CD4-positive, alpha-beta T cell treated with Interferon alpha-2 for 1 hour (primary cell): ENCODE measurements around the gene CENPV.
"Not testable (repeated sequence)": the region's sequence is repeated elsewhere in the genome, so short reads cannot be mapped to it uniquely, and the experiment has no call there.

Source experiments
- DNase-seq, 2 donors: peaks; one replicate each; pipeline ENCODE4 v3.0.0-alpha.2; 2020 to 2022

The CENPV gene

DNA sequence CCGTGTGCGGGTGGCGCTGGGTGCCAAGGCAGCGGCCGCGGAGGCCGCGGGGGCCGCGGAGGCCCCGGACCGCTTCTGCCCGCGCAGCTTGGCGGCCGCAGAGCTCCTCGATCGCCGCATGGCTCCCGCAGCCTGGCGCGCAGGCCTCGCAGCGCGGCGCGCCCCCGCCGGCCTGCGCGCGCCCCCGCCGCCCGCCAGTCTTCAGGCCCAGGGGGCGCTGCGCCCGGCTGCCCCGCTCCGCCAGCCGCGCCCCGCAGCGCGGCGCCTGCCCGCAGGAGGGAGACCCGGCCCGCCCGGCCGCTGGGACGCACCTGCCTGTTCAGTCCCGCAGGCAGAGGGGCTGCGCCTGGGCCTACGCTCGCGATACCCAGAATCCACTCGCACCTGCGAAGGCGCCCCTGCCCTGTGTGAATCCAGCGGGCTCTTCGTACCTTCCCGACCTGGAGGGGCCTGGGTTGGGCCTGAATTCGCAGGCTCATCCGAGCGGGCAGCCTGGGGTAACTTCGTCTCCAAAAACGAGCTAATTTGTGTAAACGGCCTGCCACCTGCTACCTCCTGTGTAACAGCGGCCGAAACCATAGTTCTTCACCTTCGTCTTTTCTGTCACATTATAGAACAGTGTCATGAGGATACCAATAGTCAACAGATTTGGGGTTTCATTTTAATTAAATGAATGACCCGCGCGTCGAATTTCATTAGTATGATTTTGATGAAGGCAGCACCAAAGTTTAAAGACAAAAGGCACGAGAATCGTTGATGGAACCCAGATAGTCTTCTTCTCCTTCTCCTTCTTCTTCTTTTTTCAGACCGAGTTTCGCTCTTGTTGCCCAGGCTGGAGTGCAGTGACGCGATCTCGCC is at the start of gene CENPV:
TSS of gene CENPV (minus strand) at position 153 of the 858 bp plus-strand sequence. CDS start at position 120, 33 bp downstream.
- peak; percentile 66 to 76 for DNase-seq

DNA sequence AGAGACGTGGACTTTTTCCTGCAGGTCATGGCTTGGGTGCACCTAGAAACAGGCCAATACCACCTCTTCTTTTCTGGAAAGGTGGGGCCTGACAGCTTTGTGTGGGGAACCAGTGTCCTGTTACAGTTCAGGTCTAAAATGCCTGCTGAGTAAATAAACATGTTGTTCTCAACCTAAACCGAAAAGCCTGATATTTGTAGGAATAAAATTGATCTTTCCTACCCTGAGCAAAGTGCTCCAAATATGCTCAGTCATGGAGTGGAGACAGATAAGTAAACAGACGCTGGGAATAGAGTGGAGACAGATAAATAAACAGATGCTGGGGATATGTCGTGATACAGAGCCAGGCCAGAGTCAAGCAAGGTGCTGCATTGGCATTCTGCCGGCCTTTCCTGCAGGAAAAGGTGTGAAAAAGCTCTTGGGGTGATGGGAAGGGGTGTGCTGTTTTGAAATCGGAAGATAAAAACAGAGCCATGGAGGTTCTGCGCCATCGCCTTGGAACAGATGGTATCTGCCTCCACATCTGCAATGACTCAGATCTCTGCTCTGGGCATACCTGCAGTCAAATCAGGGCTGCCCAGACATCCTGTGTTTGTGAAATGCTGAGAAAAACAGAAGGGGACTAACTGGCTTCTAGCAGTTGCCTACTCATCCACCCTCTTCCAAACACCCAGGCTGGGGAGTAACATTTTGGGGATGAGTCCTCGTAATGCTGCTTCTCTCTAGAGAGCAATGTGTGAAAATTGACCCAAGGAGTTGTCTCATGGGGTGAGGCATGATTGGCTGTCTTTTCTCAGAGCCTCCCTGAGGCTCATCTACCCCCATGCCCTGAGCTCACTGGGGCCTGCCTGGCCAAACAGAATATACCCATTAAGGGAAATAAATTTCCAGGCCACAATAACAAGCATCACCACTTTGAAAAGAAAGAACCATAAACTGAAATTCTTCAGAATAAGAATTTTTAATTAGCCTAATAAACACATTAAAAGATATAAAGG is 45.3 kb upstream of the CENPV start:
- no peak for DNase-seq

DNA sequence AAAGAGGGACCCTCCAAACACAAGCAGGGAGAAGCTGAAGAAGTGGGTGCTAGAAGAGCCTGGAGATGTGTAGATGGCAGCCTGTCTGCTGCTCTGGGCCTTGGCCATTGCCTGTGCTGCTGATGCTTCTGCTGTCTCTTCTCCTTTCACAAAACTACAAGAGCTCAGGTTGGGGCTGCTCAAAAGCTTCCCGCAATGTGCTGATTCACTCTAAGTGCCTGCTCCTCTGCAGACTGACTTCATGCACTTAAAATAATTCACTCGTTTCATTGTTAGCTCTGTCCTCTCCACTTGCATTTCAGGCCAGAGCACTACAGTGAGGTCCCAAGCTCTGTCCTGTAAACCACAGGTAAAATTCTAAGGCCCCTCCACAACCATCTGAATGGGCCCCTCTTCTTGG is 43.4 kb upstream of the CENPV start:
- not testable (repeated sequence) for DNase-seq

DNA sequence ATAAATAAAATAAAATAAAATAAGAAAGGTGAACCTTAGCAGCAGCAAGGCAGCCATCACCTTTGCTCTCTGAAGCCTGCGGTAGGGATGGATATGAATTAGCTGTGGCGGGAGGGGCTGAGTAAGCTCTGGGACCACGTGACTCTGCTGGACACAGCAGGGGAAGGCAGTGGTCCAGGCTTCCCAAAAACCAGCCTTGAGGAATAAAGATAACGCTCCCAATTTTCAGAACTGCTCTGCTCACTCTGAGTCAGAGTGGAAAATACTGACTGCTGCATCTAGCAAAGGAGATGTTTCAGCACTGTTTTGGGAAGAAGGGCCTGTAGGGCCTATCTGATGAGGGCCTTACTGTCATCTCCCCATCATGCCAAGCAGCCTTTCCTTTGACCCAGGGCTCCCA is 42.6 kb upstream of the CENPV start:
- DNase-seq, result not testable (repeated sequence)

DNA sequence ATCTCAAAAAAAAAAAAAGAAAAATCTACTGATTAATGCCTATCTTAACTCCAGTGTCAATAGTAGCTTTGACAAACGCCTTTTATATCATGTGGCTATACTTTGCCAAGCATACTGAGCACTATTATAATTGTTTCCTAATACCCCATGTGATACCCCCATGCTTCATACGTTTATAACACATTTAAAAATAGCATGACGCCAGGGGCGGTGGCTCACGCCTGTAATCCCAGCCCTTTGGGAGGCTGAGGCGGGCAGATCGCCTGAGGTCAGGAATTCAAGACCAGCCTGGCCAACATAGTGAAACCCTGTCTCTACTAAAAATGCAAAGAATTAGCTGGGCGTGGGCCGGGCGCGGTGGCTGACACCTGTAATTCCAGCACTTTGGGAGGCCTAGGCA is 39.2 kb upstream of the CENPV start:
- DNase-seq, result not testable (repeated sequence)

DNA sequence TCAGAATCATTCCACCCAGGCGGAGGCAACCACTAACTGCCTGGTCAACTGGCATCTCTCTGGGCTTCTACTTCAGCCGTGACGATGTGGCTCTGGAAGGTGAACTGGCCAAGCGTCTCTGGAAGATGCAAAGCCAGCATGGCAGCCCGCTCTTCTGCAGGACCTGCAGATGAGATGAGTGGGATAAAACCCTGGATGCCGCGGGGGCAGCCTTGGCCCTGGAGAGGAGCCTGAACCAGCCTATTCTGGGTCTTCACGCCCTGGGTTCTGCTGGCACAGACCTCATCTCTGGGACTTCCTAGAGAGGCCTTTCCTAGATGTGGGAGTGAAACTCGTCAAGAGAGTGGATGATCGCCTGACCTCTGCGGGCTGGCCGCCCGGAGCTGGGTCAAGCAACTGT is 38.2 kb upstream of the CENPV start:
- DNase-seq, result no peak

DNA sequence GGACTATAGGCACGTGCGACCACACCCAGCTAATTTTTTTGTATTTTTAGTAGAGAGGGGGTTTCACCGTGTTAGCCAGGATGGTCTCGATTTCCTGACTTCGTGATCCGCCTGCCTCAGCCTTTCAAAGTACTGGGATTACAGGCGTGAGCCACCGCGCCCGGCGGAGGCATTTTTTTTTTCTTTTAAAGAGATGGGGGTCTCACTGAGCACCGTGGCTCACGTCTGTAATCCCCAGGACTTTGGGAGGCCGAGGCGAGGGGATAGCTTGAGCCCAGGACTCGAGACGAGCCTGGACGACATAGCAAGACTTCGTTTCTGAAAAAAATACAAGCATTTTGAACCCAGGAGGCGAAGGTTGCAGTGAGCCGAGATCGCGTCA is 32.8 kb upstream of the CENPV start:
- not testable (repeated sequence) for DNase-seq

DNA sequence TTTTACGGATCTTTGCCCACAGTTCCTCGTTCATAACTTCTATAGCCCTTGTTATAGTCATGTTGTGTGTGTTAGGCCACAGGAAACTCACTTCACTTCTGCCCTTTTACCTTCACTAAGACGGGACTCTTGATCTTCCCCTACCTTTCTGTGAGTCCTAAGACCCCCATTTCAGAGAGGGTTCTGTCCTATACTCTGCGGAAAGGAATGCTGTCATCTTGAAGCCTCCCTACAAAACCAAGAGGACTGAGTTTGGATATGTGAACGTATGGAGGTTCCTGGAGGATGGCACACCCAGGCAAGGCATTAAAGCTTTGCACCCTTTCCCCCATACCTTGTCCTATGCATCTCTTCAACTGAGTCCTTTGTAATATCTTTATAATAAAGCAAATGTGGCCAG is 31.3 kb upstream of the CENPV start:
- no peak for DNase-seq

DNA sequence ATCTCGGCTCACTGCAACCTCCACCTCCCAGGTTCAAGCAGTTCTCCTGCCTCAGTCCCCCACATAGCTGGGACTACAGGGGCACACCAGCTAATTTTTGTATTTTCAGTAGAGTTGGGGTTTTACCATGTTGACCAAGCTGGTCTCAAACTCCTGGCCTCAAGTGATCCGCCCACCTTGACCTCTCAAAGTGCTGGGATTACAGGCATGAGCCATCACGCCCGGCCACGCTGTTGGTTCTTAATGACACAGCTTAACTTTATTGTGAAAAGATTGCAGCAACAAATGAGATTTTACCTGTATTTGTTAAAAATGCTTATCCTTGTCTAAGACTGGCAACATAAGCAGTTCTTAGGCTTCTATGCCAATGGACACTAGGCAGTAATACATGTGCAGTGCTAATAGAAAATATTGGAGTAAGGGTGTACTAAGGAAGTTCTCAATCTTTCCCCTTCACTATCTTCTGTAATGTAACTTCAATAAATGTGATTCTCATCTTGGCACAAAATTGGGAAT is 30.6 kb upstream of the CENPV start:
- no peak for DNase-seq

DNA sequence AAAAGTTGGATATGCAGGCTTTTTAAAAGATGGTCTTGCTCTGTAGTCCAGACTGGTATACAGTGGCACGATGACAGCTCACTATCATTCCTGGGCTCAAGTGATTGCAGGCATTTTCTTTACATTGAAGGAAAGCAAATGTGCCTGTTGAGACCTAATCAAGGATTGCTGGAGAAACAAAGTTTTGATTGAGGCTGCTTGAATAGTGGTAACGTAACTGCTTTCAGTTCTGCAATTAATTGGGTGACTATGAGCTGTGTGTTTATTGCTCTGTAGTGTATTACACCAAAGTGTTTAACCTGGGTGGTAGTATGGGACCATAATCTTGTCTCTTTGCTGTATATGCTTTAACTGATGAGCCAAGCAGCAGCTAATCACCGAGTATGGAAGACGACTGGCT is 29.9 kb upstream of the CENPV start:
- peak in 1 of 2 donors; percentile 18 for DNase-seq

DNA sequence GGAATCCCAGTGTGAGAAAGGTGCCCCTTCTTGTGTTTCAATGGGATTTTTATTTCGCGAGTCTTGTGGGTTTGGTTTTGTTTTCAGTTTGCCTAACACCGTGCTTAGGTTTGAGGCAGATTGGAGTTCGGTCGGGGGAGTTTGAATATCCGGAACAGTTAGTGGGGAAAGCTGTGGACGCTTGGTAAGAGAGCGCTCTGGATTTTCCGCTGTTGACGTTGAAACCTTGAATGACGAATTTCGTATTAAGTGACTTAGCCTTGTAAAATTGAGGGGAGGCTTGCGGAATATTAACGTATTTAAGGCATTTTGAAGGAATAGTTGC is 28.2 kb upstream of the CENPV start:
- DNase-seq, result no peak

DNA sequence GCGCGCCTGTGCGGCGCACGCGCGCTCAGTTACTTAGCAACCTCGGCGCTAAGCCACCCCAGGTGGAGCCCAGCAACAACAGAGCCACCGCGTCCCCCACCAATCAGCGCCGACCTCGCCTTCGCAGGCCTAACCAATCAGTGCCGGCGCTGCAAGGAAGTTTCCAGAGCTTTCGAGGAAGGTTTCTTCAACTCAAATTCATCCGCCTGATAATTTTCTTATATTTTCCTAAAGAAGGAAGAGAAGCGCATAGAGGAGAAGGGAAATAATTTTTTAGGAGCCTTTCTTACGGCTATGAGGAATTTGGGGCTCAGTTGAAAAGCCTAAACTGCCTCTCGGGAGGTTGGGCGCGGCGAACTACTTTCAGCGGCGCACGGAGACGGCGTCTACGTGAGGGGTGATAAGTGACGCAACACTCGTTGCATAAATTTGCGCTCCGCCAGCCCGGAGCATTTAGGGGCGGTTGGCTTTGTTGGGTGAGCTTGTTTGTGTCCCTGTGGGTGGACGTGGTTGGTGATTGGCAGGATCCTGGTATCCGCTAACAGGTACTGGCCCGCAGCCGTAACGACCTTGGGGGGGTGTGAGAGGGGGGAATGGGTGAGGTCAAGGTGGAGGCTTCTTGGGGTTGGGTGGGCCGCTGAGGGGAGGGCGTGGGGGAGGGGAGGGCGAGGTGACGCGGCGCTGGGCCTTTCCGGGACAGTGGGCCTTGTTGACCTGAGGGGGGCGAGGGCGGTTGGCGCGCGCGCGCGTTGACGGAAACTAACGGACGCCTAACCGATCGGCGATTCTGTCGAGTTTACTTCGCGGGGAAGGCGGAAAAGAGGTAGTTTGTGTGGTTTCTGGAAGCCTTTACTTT is 27.6 kb upstream of the CENPV start, which contains the start of gene UBB:
TSS of gene UBB (plus strand) at position 452 of the 856 bp plus-strand sequence. CDS start 817 bp downstream, outside the sequence.
- peak; percentile 98 for DNase-seq

DNA sequence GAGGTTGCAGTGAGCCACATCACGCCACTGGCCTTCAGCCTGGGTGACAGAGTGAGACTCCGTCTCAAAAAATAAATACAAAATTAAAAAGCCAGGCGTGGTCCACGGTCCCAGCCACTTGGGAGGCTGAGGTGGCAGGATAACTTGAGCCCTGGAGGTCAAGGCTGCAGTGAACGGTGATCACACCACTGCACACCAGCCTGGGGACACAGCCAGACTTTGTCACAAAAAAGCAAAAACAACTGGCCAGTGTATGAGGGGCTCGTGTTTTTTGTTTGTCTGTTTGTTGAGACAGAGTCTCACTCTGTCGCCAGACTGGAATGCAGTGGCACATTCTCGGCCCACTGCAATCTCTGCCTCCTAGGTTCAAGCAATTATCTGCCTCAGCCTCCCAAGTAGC is 26.4 kb upstream of the CENPV start:
- DNase-seq, result no peak

DNA sequence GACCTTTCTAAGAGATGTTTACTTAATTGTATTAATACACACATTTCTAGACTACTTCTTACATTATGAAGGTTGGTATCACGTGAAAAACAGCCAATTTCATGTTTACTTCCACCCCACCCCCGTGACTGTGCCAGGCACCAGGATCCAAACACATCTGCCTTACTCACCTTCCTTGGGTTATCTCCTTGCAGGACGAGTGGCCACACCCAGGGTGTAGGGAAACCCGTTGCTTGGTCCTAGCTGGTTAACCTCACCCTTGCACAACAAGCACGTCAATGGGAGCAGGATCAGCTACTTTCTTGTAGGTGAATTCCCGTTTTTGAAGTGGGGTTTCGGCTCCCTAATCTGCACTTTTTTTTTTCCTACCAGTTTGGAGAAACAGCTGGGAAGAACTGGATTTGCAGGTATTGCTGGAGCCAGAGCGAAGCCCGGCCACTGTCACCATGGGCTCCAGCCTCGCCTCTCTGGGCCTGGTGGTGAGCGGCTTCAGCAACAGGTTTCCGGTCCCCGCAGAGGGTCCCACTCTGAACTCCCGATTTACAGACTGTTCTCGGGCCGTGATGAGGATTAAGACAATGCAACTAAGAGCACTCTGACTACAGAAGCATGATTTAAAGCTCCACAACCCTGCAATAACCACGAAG is 25.5 kb upstream of the CENPV start:
- DNase-seq, result no peak

DNA sequence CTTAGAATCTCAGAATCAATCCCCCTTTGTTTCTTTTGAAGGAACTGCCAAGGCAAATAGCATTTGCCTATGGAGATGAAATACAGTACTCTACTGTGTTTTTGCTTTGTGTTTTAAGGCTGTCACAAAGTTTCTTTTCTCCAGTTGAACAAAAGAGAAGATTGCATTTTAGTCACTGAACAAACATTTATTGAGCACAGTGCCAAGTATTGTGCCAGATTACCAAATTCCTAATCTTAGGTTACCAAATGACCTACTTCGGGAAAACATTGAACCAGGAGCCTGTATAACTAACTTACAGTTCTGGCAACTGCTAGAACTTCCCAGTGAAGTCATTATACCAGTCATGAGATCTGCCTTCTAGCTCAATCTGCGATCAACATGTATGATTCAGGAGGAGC is 24.7 kb upstream of the CENPV start:
- no peak for DNase-seq

DNA sequence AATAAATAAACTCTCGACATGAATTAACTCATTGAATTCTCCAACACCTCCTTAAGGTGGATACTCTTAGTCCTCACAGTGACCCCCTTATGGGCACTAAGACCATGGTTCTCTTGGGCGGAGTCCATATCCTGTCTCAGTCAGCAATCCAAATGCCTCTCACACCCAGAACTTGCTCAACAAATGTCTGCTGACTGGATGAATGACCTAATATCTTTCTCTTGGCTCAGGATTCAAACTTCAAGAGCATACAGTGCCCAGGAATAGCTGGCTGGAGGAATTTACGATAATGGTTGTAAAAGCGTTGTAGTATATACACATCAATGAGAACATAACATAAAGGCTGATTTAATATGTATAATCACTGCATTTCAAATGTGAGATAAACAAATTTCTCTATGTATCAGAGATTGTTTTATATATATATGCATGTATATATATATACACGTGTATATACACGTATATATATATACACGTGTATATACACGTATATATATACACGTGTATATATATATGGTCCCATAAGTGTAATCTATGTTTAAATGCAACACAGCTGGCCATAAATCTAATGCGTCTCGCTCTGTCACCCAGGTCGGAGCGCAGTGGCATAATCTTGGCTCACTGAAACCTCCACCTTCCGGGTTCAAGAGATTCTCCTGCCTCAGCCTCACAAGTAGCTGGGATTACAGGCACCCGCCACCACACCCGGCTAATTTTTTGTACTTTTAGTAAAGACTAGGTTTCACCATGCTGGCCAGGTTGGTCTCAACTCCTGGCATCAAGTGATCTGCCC is 21.1 kb upstream of the CENPV start:
- DNase-seq, result no peak

DNA sequence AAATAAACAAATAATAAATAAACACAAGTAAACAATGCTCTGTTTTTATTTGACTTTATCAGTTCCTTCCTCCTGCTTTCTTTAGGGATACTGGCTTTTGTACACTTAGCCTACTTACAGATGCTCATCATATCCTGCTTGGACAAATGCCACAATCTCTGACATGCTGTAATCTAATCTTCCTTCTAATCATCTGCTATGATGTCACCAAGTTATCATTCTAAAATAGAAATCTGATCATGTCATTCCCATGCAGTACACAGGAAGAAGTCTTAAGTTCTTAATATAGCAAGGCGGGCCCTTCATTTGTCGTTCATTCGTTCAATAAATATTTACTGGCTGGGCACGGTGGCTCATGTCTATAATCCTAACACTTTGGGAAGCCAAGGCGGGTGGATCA is 18.5 kb upstream of the CENPV start:
- no peak for DNase-seq

DNA sequence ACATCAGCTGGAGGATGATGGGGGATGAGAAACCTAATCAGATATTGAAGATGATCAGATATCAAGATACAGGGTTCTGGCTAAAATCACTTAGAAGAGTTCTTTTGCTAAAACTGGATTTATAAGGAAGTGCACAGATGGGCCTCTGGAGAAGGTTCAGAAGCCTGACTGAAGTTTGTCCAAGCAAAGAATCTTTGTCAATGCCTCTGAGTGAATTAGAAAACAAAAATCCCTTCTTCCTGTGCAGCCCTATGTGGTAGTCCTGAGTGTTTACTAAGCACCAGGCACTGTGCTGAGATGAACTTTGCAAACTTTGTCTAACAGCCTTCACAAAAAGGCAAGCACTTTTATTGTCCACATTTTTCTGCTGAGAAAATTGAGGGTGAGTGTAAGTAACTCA is 11.4 kb upstream of the CENPV start:
- no peak for DNase-seq

DNA sequence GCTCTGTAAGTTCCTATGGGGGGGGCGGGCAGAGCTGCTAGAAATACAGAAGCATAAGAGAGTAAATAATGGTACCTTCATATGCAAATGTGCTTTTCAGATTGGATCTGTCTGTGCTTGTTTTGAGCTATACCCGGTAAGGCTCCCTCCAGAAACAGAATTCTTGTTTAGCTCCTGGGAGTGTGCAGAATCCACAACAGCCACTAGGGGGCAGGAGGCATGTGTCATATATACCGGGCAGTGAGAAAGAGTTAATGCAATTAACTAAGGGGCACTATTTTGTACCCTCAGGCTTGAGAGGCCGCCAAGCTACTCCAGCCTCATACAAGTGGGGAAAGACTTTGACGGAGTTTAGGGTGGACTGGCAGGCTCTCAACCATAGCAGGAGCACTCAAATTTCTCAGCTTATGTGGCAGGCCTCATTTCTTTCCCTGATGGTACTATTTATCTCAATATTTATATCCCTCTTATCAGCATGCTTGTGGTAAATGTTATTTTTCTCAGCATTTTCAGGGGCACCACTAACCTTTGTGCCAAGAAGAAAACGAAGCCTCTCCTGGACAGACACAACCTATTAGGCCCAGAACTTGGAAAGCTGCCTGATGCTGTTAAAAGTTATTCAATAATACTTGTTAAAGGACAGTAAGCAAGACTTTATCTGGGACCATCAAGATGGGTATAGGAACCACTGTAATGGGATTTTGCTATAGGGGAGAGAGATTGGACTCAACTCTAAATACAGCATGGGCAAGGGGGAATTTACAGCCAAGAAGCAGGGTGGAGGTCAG is 10.7 kb upstream of the CENPV start:
- peak; percentile 72 to 82 for DNase-seq

DNA sequence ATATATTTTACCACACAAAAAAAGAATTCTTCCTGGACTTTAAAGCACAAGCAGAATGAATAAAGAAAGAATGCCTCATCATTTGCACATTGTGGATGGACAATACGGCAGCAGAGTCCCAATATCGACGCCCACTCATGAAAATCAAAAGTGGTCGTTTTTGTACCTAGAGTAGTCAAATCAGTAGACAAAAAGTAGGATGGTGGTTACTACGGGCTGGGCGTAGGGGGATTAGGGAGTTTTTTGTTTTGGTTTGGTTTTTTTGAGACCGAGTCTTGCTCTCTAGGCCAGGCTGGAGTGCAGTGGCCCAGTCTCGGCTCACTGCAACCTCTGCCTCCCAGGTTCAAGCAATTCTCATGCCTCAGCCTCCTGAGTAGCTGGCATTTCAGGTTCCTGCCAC is 8.6 kb upstream of the CENPV start:
- no peak for DNase-seq
